Measurements from ENCODE around the gene PPP1R1B.

The PPP1R1B gene

DNA sequence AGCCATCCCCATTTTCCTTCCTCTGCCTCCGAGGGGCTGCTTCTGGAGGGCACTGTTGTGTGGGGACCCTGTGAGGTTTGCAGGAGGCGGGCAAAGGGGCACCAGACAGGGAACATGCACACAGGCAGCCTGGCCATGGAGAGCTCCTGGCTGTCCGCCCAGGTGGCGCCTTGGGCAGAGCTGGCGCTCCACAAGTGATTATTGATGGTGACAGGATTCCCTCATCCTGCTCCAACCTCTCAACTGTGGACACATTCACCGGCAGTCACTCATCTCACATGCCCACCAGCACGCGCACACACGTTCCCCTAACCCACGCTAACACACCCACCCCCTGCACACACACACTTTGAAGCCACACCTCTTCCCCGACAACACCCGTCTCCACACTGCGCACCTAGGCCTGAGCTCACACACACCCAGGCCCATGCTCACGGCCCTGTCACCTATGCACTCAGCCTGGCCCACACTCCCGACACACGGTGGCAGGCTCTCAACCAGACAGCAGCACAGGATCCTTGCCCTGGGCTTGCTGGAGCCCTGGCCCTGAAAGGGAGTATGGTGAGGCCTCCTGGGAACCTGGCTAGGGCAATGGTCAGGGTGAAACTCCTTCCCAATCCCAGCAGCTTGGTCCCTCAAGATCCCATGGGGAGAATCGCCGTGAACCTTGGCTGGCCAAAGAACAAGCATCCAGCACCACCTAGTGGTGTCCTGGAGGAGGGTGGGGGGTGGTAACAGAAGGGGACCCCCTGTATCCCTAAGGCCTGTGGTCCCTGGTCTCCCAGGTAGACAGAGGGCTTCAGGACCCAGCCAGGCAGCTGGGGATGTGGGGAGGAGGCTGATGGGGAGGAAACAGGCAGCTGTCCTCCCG, 45.1 kb downstream of the PPP1R1B start:
- no peak for DNase-seq

DNA sequence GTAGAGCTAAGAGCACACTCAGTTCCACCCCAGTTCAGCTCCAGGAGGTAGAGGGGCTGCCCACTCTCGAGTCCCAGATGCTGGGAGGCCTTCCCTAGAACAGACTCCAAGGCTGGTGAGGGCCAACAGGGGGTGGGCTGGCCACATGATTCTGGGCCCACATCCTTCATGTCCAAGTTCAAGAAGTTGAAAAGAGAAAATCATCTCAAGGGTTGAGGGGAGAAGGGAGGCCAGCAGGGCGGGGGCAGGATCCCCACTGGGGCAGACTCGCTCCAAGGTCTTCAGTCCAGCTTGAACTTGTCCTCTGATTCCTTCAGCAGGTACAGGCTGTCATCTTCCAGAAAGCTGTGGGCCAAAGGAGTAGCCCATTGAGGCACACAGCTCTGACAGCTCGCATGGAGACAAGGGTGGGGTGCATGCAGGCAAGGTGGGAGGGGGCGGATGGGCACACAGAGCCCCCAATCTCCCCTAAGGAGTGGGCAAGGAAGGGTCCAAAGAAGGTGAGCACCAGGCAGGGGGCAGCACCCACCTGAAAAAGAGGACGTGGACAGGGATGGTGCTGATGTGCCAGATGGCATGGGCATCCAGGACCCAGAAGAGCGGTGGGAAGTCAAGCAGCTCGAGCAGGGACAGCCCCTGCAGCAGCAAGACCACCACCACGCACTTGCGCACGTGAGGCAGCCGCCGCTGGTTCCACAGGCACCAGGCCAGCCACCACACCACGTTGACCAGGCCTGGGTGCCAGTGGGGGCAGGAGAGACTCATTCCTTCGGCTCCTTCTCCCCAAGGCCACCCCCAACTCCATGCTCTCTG, 46.0 kb downstream of the PPP1R1B start:
- DNase-seq: no peak

DNA sequence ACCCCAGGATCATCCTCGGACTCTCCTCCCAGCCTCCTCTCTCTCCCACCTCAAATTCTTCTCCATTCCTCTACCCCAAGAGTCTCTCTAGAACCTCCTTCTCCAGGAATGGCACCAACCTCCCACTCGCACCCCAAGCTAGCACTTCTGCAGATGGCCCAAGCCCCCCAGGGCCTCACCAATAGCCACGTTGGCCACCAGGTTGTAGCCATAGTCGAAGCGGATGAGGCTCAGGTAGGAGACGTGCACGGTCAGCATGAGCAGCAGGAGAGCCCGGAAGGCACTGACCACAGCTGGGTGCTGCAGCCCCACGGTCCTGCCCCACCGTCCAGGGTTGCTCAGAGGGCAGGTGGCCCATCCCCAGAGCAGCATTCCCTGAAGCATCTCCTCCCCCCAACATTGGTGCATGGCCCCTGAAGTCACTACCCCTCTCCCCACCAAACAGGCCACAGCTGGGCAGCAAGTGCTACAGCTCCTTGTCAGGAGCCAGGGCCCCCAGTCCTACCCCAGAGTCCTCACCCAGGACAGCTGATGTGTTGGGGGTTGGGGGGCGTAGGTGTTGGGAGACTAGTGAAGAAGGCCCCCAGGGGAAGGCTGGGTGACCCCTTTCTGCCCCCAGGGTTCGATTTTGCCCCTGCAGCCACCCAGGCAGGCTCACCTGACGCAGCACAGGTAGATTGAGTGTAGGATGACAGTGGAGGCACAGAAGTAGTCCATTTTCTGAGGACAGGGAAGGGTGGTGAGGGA, 46.8 kb downstream of the PPP1R1B start:
- no peak for DNase-seq

DNA sequence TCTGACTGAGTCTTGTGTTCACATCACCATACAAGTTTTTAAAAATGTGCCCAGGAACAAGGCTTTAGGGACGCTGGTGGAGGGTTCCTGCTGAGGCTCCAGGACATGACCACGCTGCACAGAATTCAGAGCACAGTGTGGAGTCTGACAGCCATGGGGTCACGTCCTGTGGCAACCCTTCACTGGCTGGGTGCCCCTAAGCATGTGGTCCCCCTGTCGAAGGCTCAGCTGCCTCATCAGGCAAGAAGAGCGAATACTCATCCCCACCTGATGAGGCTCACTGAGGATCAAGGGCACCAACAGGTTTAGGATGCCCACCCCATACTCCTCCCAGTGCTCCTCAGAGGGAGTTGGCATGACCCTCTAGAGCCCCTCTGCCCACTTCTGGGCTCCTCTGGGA, 47.4 kb downstream of the PPP1R1B start:
- no peak for DNase-seq

DNA sequence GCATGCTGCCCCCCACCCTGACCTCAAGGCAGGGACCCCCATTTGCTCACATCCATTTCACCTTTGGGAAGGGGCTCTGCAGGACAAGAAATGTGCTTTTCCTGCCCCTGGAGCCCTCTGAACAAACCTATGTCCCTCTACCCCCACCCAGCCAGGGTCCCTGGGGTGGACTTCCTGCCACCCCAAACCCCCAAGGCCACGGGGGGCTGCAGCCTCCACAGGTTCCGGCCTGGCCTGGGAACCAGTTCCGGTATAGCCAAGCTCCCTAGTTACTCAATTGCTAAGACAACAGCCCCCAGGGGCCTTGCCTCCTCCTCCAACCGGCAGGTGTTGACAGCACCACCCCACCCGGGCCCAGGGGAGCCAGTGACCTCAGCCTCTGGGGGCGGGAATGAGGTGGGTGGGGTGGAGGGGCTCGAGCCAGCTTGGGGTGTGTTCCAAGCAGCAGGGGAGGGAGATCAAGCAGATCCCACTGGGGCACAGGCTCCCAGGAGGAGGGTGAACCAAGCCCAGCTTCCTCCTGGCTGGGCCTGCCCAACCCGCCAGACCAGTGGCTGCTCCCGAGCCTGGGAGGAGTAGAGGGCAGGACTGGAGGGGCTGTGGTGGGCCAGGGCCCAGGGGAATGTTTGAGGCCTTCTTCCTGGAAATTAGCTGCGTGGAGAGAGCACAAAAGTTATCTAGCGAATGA, 48.1 kb downstream of the PPP1R1B start:
- no peak for DNase-seq

DNA sequence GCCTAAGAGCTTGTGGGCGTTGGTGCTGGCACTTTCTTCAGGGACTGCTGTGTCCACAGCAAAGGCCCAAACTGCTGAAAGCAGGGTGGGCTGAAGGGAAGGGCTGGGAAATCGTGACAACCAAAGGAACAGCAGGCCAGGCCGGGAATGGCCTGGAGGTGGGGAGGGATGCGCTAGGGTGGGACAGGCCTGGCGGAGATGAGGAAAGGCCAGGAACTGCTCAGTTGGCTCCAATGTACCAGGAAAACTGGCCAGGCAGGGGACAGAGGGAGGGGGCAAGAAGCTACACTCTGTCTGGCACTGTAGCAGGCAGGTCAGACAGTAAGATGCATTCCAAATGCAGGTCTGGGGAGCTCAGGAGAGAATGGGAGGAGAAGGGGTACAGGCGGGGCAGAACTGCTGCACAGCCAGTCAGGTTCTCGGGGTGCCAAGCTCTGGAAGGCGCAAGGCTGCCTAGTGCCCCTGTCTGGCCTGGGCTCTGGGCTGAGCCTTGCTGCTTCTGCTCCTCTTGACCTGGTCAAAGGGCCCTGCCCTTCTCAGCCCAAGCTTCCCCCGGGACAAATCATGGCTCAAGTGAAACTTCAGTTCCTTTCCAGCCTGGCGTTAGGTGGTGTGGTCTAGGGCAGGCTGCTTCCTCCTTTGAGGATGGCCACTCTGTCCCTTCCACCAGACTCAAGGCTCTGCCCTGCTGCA, 48.8 kb downstream of the PPP1R1B start:
- DNase-seq: no peak

DNA sequence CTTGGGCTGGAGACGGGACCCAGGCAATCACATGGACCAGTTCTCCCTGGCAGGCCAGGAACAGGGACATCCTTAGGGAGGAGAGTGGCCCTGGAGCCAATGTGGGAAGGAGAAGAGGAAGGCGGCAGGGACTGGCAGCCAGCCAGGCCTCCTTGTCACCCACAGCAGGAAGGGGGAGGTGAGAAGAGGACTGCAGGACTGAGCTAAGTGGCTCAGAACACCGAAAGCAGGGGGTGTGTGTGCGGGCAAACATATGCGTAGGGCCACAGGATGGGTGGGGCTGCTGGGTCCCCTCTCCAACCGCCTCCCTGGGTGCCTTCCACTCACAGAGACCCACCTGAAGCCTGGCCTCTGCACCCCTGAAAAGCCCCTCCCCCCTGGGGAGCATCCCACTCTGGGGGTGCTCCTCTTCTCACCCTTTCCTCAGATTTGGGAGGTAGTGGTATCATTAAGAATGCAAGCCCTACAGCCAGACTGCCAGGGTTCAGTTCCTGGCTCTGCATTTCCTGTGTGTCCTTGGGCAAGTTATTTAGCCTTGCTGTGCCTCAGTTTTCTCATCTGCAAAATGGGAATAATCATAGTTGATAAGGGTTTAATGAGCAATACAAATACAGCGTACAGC, 49.6 kb downstream of the PPP1R1B start:
- DNase-seq: peak in 1 of 2 experiments; percentile 27

DNA sequence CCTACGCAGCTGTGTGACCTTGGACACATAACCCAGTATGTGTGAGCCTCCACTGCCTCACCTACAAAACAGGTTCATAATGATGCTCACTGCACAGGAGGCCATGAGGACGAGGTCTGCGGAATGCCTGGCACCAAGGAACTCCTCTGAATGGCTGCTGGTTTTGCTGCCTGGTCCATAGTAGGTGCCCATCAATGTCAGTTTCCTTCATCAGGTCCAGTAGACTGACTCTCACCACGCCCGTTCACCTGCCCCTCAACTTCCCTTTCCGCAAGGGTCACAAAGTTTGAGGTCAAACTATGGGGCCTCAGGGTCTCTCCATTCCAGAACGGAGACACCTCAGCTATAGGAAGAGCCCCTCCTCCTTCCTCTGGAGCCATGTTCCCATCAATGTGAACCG, 50.3 kb downstream of the PPP1R1B start:
- no peak for DNase-seq

DNA sequence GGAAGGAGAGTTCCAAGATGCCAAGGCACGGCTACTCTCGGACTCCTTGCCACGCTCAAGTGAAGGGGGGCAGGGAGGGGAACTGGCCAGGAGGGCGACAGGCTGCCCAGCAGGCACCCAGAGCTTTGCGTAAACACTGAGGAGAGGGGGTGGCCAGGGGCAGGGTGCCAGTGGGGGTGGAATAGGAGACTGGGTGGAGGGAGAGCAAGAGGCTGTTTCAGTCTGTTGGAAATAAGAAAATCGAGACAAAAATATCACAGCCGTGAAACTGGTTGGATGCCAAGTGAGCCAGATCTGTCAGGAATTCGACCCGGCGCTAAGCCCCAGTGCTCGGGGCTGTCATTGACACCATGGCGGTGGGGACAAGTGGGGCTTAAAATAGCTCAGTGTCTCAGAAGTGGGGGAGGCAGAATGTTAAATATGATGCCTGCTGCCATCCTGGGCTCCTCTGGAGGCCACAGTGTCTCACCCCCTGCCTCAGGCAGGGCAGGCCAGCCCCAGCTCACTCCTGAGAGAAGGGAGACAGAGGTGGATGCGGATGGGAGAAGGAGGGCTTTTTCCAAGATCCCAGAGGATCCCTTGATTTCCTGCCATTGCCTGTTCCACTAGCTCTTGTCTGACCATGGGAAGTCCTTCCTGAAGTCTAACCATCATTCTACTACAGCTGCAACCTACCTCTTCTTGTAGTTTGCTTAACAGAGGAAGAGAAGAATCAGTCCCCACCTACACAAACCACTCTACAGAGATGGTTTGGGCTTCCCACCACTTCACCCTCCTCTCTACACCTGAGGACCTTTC, 51.0 kb downstream of the PPP1R1B start:
- no peak for DNase-seq

DNA sequence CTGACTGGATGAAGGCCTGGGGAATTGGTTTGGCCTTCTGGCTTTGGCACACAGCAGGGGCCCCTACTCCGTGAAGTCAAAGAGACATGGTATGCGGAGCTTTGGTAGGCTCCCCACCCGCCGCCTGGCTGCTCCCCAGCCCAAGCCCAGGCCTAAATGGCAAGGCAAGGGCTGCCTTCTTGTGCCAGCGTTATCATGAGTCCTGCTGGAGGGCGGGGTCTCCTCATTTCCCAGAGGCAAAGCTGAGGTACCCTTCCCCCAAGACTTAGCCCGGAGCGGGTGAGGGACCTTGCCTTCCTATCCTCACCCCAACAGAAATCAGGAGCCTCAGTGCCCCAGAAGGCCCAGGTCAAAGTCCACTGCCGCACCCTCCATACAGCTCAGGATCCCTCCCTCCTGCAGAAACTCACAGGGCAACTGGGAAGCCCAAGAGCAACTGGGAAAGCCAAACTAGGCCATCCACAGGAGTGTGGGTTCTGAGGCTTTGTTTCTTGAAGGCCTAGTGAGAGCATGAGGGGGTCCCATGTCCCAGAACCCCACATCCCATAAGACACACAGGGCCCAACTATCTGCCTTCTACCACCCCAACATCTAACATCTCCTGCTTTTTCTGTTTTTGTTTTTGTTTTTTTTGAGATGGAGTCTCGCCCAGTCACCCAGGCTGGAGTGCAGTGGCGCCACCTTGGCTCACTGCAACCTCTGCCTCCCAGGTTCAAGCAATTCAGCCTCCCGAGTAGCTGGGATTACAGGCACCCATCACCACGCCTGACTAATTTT, 51.8 kb downstream of the PPP1R1B start:
- DNase-seq: no peak

DNA sequence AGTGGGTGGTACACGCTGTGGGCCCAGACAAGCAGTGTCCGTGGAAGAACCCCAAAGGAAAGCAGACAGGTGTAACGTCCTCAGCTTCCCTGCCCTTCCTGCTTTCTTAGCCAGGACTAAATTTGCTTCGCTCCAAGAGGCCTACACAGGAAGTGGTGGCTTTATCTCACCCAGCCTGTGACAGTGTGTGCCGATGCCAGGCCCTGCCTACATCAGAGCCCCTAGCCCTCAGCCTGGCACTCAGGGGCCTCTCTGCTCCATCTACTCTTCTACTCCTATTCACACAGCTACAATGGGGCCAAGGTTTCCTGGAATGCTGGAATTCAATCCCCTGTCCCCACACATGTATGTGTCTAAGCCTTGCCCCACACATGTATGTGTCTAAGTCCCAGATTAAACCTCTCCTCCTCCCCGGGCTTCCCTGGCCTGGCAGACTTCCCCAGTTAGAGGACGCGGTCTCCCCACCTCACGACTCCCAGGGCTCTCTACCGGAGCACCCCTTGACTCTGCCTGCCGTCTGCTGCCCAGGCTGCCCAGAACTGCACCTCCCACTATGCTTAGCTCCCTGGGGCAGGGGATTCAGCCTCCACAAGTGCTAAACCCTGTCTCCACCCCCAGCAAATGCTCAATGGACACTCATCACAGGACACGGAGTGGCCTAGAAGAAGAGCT, 52.9 kb downstream of the PPP1R1B start:
- DNase-seq: peak in 1 of 2 experiments; percentile 28

DNA sequence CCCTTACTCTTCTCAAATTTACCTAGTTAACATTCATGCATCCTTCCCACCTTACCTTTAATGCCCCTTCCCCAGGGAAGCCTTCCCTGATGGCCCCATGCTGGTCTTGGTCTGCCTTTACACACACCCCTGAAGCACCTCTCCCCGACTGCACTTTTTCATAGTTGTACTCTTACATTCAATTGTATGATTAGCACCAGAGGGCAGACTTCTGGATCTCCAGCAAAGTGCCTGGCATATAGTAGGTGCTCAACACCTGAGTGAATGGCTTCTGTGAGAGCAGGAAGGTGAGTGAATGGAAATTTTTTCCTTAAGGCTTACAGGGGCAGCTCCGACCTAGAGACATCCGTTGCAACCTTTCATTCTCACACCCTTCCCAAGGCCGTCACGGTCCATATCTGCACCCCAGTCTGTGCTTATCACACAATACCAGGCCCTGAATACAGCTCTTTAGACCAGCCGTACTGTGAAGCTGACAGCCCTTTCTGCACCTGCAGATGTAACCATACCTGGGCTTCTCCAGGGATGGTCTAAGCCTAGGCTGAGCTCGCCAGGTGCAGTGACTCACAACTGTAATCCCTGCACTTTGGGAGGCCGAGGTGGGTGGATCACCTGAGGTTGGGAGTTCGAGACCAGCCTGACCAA, 56.7 kb downstream of the PPP1R1B start:
- DNase-seq: no peak

DNA sequence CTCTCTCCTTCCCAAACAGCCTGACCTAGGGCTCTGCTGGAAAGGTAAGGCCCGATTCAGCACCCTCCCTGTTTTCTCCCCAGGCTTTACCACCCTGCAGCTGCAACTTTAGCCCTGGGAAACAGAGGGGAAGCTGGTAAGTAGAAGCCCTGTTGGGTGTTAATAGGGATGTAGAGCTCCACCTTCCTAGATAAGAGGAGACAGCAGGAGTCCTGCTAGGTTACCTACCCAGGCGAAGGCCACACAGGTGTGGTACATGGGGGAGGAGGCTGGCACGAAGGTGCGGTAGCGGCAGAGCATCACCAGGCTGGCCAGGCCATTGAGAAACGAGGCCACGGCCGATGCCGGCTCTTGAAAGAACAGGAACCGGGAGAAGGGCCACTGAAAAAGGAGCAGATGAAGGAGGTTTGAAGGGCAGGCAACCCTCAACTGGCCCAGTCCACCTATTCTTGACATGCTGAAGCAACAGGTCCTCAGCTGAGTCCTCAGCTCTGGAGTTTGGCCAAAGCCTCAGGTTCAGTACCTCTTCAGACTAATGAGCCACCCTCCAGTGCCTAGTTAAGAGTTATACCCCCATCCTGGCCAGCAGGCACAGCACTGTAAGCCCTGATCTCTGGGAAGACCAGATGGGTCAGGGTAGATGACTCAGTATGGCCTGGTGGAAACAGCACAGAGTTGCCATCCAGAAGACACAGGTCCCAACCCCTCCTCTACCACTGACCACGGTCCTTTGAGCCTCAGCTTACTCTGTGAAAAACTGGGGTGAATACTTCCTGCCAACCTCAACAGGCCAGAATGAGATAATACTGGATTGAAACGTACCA, 57.8 kb downstream of the PPP1R1B start:
- DNase-seq: no peak
